GM12878 (cell line): Measurements from ENCODE around the gene PDZD8. TPM values are rescaled to one million over a fixed set of nuclear protein-coding genes. Genes with fewer than 3 reads are reported as not detected.

Experiments
- ATAC-seq: fragments of 200-7000 bp; cut with Tn5 transposase; 3 replicates; pipeline ENCODE4 v1.9.1; 2020; ENCODE audit warnings: mild to moderate bottlenecking, moderate library complexity
- BruUV-seq: library from RNA; stranded (reverse); fragments of 400-500 nt; replicated peaks from 2 replicates; lab custom pipeline; 2021; lab: Mats Ljungman, UMichigan
- CTCF ChIA-PET: fragments of 300-600 bp; sonication (Branson Sonifier 250); formaldehyde crosslinking; extraction: SDS; loops from one replicate; lab custom pipeline; 2021; ENCODE audit warnings: inconsistent platforms; lab: Yijun Ruan, JAX
- POLR2A ChIA-PET: fragments of 350-600 bp; formaldehyde crosslinking; extraction: SDS; loops from one replicate; lab custom pipeline; 2021; ENCODE audit warnings: inconsistent platforms; lab: Charles Lee
- RAD21 ChIA-PET: fragments of 300-600 bp; sonication (Branson Sonifier 250); formaldehyde crosslinking; loops from one replicate; lab custom pipeline; 2023; ENCODE audit warnings: antibody characterized with exemption; ENCODE audit not compliant: unreplicated experiment; lab: Charles Lee
- SMC1A ChIA-PET: fragments of 300-600 bp; sonication (Branson Sonifier 250); formaldehyde crosslinking; loops from one replicate; lab custom pipeline; 2023; ENCODE audit not compliant: unreplicated experiment, uncharacterized antibody; lab: Charles Lee
- DNase-seq: peaks from one replicate; pipeline ENCODE4 v3.0.0-alpha.2; 2011; ENCODE audit warnings: low read depth, low spot score
- FAIRE-seq: peaks from 3 replicates; lab custom pipeline; 2011; peaks lifted over from hg19 to GRCh38; lab: Jason Lieb, UNC
- H2AFZ ChIP-seq: 2 replicates; pipeline ENCODE4 v1.6.0; 2011; ENCODE audit warnings: low read depth, low read length, control low read depth; ENCODE audit not compliant: control insufficient read depth
- H3K27ac ChIP-seq: 2 replicates; pipeline ENCODE4 v1.5.1; 2011; ENCODE audit warnings: control low read depth; ENCODE audit not compliant: control insufficient read depth, insufficient read depth
- H3K27me3 ChIP-seq, 2 experiments: replicated peaks in 1 of 2; 2 replicates each; pipeline versions ENCODE4 v1.6.0 to v1.6.1; 2011; ENCODE audit warnings: low read length in 1 of 2; ENCODE audit not compliant: control insufficient read depth in 2 of 2, insufficient read depth in 2 of 2
- H3K36me3 ChIP-seq, 2 experiments: 2 replicates each; pipeline ENCODE4 v1.5.1; 2011; ENCODE audit warnings: low read length in 1 of 2; ENCODE audit not compliant: control insufficient read depth in 2 of 2, insufficient read depth in 2 of 2
- H3K4me1 ChIP-seq: 2 replicates; pipeline ENCODE4 v1.6.1; 2011; ENCODE audit warnings: mild to moderate bottlenecking, low read length, moderate library complexity, mixed read lengths; ENCODE audit not compliant: control insufficient read depth, insufficient read depth
- H3K4me2 ChIP-seq: 2 replicates; pipeline ENCODE4 v1.6.0; 2011; ENCODE audit warnings: control low read depth; ENCODE audit not compliant: control insufficient read depth, insufficient read depth
- H3K4me3 ChIP-seq: fragments of 200-600 bp; sonication (generic); 2 replicates; pipeline ENCODE4 v1.5.1; 2016
- H3K79me2 ChIP-seq: 2 replicates; pipeline ENCODE4 v1.6.0; 2011; ENCODE audit warnings: low read length; ENCODE audit not compliant: control insufficient read depth, insufficient read depth
- H3K9ac ChIP-seq: 2 replicates; pipeline ENCODE4 v1.8.0; 2011; ENCODE audit warnings: low read length, control low read depth, mixed read lengths; ENCODE audit not compliant: control insufficient read depth, insufficient read depth
- H3K9me3 ChIP-seq: replicated peaks from 3 replicates; pipeline ENCODE4 v1.5.1; 2011; ENCODE audit warnings: mild to moderate bottlenecking, low read length; ENCODE audit not compliant: control insufficient read depth, insufficient read depth
- H4K20me1 ChIP-seq: 2 replicates; pipeline ENCODE4 v1.6.0; 2011; ENCODE audit not compliant: control insufficient read depth, insufficient read depth
- EZH2 ChIP-seq: IDR thresholded peaks from 2 replicates; pipeline ENCODE4 v1.6.1; 2012; ENCODE audit warnings: low read depth, mild to moderate bottlenecking, control low read depth, inconsistent platforms, low read length, borderline replicate concordance; ENCODE audit not compliant: control insufficient read depth
- FOXK2 ChIP-seq: fragments of 450-650 bp; IDR thresholded peaks from 2 replicates; pipeline ENCODE4 v1.6.1; 2017; ENCODE audit warnings: mild to moderate bottlenecking, moderate library complexity
- IKZF1 ChIP-seq: fragments of 450-650 bp; conservative IDR thresholded peaks from 2 replicates; pipeline ENCODE4 v1.6.1; 2017; ENCODE audit warnings: antibody characterized with exemption, mild to moderate bottlenecking
- KLF5 ChIP-seq: fragments of 450-650 bp; IDR thresholded peaks from 2 replicates; pipeline ENCODE4 v1.6.1; 2014; ENCODE audit warnings: mild to moderate bottlenecking; ENCODE audit not compliant: partially characterized antibody
- MEF2B ChIP-seq: fragments of 450-650 bp; IDR thresholded peaks from 2 replicates; pipeline ENCODE4 v1.6.1; 2018; ENCODE audit warnings: mild to moderate bottlenecking, moderate library complexity; ENCODE audit not compliant: partially characterized antibody, poor library complexity, severe bottlenecking
- PAX8 ChIP-seq: fragments of 450-650 bp; IDR thresholded peaks from 2 replicates; pipeline ENCODE4 v1.6.1; 2017; ENCODE audit warnings: mild to moderate bottlenecking, moderate library complexity
- RAD51 ChIP-seq: fragments of 450-650 bp; IDR thresholded peaks from 2 replicates; pipeline ENCODE4 v1.6.1; 2016; ENCODE audit warnings: moderate library complexity, mild to moderate bottlenecking, inconsistent platforms
- RUNX3 ChIP-seq: IDR thresholded peaks from 2 replicates; pipeline ENCODE4 v1.6.1; 2012; ENCODE audit warnings: low read length, inconsistent platforms
- SIX5 ChIP-seq: IDR thresholded peaks from 2 replicates; pipeline ENCODE4 v1.6.1; 2011; ENCODE audit warnings: mild to moderate bottlenecking, low read depth, low read length, moderate library complexity; ENCODE audit not compliant: severe bottlenecking
- SRF ChIP-seq, 2 experiments: IDR thresholded peaks; 2 replicates each; pipeline ENCODE4 v1.6.1; 2011; ENCODE audit warnings: low read depth in 2 of 2, low read length in 2 of 2, mild to moderate bottlenecking in 1 of 2, moderate library complexity in 1 of 2
- WGBS: methylation state at CpG from one replicate; pipeline ENCODE4 v1.1.6; 2016; ENCODE audit warnings: low lambda C conversion rate; ENCODE audit not compliant: insufficient replicate concordance, insufficient coverage; ENCODE audit errors: missing lambda C conversion rate; 5-methylcytosine and 5-hydroxymethylcytosine counted together
- in situ Hi-C: fragments of 300-500 bp; cut with MboI; formaldehyde crosslinking; loops from 9 replicates; pipeline ENCODE4 v1.14.3; 2018; ENCODE audit warnings: mixed read lengths
- intact Hi-C: fragments of 100-400 bp; cut with micrococcal nuclease; formaldehyde crosslinking; loops from one replicate; pipeline ENCODE4 v1.14.2; 2022; ENCODE audit not compliant: unreplicated experiment
- polyA plus RNA-seq, 11 experiments: library from polyadenylated mRNA; depleted of rRNA in 4 of 11; unstranded in 6 of 11; stranded (reverse) in 5 of 11; fragments of >200 nt; fragmentation: Nextera tagmentation in 4 of 11; fragmentation: Illumina TruSeq in 1 of 11; extraction: Ambion mirVana in 4 of 11; extraction: Trizol in 1 of 11; gene quantifications; 1 replicate in 1 of 11; 2 replicates in 10 of 11; pipeline versions ENCODE4 v1.2.1 to v1.2.3, GENCODE V29; 2011 to 2016; ENCODE audit warnings: inconsistent platforms in 2 of 11, missing spikeins in 2 of 11, low read depth in 1 of 11
- total RNA-seq, 4 experiments: library from RNA; depleted of rRNA in 3 of 4; stranded (reverse); fragments of >200 nt in 3 of 4; fragmentation: Illumina TruSeq in 1 of 4; extraction: Trizol in 1 of 4; gene quantifications; 2 replicates each; pipeline versions ENCODE4 v1.2.1 to v1.2.3, GENCODE V29; 2013 to 2021
- TF ChIP-seq, protein P1 (sequence below): IDR thresholded peaks from 2 replicates; pipeline ENCODE4 v1.6.1; 2011; ENCODE audit warnings: borderline replicate concordance, low read depth, mild to moderate bottlenecking, moderate library complexity, low read length; ENCODE audit not compliant: insufficient read depth, poor library complexity, severe bottlenecking
- TF ChIP-seq, protein P2 (sequence below): fragments of 450-650 bp; IDR thresholded peaks from 2 replicates; pipeline ENCODE4 v1.6.1; 2017; ENCODE audit warnings: mild to moderate bottlenecking, moderate library complexity
- TF ChIP-seq, protein P3 (sequence below): fragments of 450-650 bp; IDR thresholded peaks from 2 replicates; pipeline ENCODE4 v1.6.1; 2018; ENCODE audit warnings: borderline replicate concordance, mild to moderate bottlenecking; ENCODE audit not compliant: partially characterized antibody

The PDZD8 gene
- total and polyA plus RNA-seq, 10 of the 15 experiments (the other 5 are each of a cell fraction or from before 2014, with no cell fraction given) = 2.0 to 21.2 (median 6.7) TPM

DNA sequence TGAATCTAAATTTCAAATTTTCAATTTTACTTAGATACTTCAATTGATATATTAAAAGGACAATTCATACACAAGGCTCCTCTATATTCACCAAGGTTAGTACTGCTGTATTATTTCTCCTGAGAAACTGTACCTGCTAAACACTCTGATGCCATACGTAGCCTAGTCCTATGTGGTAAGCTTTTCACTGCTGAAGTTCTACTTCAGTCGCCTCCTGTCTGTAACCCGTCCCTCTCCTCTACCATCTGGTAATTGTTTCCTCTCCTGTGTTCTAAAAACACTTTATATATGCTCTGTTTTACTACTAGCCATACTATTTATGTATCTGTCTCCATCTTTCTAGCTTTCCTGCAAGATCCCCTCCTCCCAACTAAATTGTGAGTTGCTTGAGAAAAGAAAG, 20.2 kb downstream of the PDZD8 start (continued):
- no peak for TF ChIP-seq FOXK2
- TF ChIP-seq, protein P1, sequence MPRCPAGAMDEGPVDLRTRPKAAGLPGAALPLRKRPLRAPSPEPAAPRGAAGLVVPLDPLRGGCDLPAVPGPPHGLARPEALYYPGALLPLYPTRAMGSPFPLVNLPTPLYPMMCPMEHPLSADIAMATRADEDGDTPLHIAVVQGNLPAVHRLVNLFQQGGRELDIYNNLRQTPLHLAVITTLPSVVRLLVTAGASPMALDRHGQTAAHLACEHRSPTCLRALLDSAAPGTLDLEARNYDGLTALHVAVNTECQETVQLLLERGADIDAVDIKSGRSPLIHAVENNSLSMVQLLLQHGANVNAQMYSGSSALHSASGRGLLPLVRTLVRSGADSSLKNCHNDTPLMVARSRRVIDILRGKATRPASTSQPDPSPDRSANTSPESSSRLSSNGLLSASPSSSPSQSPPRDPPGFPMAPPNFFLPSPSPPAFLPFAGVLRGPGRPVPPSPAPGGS = no peak
- no peak for TF ChIP-seq PAX8
- no peak for TF ChIP-seq MEF2B
- TF ChIP-seq SIX5 = no peak
- TF ChIP-seq IKZF1 = no peak
- TF ChIP-seq RUNX3 = no peak

DNA sequence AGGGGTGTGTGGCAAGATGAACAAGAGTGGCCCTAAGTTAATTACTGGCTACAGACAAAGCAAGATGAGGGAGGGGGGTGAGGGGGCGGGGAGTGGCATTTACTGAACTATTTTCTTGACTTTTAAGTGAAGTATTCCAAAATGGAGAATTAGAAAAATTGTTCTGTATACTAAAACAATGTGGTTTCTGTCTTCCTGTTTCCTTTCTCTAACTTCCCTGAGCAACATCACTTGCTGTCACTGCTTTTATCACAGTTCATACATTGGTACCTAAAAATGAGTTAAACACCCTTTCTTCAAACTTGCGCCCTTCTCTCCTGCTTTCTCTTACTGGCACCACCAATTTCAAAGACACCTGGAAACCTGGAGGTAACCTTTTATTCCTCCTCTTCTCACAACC, 21.6 kb downstream of the PDZD8 start:
- Histone ChIP-seq H3K4me2 (no peak overlapping the region), H3K36me3 (no peaks in the 10 kb centered on the region), H3K9me3 (no peaks in the 10 kb centered on the region), H4K20me1 (no peaks in the 10 kb centered on the region), H3K4me1 (peaks cover 5% of the 10 kb centered on the region; the same call in 1 of the 2 replicates), H3K4me3 (no peak overlapping the region), H3K27ac (no peak overlapping the region), H3K9ac (no peak overlapping the region), H3K79me2 (peaks cover 33% of the 10 kb centered on the region), H2AFZ (no peak overlapping the region), H3K27me3 (no peaks in the 10 kb centered on the region)
- ChIA-PET SMC1A (interaction anchor here (1.1 to 3.8 kb wide), 3 partner anchors 17 to 89 kb away, joined by 3 to 24 read pairs (median 3); no protein-coding TSS in a partner anchor), POLR2A (interaction anchor here (1.2 to 2.1 kb wide), 2 partner anchors 15 to 21 kb away, joined by 3 to 8 read pairs; no protein-coding TSS in a partner anchor), RAD21 (interaction anchor here (1.4 kb wide), 1 partner anchor 12 kb away, joined by 4 read pairs; no protein-coding TSS in a partner anchor), CTCF (interaction anchor here (1.4 to 2.8 kb wide), 2 partner anchors 14 to 15 kb away, joined by 4 to 11 read pairs; no protein-coding TSS in a partner anchor)
- intact Hi-C loops (no loop called here), in situ Hi-C loops (no loop called here)
- no peak; the same call in 2 of the 3 replicates for ATAC-seq
- DNase-seq = no peak
- WGBS = 100% methylated on average over 2 of the region's 2 CpGs
- no TSS peak for BruUV-seq
- FAIRE-seq = no peak
- no peak for TF ChIP-seq EZH2
- no peak for TF ChIP-seq SRF (IDR thresholded peaks at IDR 0.05; ENCODE audit: low read depth in 2 of 2, low read length in 2 of 2)
- TF ChIP-seq, protein P2, sequence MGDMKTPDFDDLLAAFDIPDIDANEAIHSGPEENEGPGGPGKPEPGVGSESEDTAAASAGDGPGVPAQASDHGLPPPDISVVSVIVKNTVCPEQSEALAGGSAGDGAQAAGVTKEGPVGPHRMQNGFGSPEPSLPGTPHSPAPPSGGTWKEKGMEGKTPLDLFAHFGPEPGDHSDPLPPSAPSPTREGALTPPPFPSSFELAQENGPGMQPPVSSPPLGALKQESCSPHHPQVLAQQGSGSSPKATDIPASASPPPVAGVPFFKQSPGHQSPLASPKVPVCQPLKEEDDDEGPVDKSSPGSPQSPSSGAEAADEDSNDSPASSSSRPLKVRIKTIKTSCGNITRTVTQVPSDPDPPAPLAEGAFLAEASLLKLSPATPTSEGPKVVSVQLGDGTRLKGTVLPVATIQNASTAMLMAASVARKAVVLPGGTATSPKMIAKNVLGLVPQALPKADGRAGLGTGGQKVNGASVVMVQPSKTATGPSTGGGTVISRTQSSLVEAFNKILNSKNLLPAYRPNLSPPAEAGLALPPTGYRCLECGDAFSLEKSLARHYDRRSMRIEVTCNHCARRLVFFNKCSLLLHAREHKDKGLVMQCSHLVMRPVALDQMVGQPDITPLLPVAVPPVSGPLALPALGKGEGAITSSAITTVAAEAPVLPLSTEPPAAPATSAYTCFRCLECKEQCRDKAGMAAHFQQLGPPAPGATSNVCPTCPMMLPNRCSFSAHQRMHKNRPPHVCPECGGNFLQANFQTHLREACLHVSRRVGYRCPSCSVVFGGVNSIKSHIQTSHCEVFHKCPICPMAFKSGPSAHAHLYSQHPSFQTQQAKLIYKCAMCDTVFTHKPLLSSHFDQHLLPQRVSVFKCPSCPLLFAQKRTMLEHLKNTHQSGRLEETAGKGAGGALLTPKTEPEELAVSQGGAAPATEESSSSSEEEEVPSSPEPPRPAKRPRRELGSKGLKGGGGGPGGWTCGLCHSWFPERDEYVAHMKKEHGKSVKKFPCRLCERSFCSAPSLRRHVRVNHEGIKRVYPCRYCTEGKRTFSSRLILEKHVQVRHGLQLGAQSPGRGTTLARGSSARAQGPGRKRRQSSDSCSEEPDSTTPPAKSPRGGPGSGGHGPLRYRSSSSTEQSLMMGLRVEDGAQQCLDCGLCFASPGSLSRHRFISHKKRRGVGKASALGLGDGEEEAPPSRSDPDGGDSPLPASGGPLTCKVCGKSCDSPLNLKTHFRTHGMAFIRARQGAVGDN = no peak
- TF ChIP-seq, protein P3, sequence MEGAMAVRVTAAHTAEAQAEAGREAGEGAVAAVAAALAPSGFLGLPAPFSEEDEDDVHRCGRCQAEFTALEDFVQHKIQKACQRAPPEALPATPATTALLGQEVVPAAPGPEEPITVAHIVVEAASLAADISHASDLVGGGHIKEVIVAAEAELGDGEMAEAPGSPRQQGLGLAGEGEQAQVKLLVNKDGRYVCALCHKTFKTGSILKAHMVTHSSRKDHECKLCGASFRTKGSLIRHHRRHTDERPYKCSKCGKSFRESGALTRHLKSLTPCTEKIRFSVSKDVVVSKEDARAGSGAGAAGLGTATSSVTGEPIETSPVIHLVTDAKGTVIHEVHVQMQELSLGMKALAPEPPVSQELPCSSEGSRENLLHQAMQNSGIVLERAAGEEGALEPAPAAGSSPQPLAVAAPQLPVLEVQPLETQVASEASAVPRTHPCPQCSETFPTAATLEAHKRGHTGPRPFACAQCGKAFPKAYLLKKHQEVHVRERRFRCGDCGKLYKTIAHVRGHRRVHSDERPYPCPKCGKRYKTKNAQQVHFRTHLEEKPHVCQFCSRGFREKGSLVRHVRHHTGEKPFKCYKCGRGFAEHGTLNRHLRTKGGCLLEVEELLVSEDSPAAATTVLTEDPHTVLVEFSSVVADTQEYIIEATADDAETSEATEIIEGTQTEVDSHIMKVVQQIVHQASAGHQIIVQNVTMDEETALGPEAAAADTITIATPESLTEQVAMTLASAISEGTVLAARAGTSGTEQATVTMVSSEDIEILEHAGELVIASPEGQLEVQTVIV = no peak
- TF ChIP-seq KLF5 = no peak
- no peak for TF ChIP-seq RAD51
